ENCODE results near the gene COL27A1.

Gene COL27A1

DNA sequence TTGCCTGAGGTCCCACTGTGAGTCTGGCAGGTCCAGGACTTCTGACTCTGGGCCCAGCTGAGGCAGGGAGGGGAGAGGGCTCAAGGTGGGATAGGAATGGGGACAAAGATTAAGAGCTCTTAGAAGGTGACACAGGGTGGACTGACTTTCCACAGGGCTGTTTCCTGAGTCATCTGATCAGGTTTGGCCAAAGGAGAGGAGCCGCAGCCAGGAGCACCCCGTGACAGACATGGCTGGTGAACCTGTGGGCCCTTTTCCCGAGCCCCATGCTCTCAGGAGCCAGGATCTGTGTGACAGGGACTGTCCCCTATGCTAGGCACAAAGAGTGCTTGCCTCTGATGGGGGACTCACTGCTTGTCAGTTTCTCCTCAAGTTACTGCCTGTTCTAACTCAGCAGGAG lies 37.8 kb downstream of the COL27A1 start:
- no peak for TF ChIP-seq ZFX (IDR thresholded peaks at IDR 0.05)
- TF ChIP-seq, protein P1, sequence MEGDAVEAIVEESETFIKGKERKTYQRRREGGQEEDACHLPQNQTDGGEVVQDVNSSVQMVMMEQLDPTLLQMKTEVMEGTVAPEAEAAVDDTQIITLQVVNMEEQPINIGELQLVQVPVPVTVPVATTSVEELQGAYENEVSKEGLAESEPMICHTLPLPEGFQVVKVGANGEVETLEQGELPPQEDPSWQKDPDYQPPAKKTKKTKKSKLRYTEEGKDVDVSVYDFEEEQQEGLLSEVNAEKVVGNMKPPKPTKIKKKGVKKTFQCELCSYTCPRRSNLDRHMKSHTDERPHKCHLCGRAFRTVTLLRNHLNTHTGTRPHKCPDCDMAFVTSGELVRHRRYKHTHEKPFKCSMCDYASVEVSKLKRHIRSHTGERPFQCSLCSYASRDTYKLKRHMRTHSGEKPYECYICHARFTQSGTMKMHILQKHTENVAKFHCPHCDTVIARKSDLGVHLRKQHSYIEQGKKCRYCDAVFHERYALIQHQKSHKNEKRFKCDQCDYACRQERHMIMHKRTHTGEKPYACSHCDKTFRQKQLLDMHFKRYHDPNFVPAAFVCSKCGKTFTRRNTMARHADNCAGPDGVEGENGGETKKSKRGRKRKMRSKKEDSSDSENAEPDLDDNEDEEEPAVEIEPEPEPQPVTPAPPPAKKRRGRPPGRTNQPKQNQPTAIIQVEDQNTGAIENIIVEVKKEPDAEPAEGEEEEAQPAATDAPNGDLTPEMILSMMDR (conservative IDR thresholded peaks at IDR 0.05): no peak
- H3K27ac ChIP-seq: no peak overlapping the region

DNA sequence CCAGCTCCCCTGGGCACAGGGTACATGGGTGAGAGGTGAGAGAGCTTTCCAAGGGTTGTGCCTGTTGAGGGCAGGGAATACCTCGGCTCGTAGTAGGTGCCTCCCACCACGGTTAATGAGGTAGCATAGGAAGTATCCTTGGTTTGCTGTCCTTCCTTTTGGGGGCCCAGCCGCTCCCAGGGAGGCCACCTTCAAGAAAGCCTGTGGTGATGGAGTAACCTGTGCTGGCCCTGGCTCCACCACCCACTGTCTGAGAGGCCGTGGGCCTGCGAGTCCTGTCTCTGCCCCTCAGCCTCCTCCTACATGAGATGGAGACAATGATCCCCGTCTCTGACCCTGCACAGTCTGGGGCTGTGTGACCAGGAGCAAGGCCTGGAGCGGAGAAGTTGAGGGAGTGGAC lies 40.8 kb downstream of the COL27A1 start:
- H3K27ac ChIP-seq: no peak overlapping the region
- TF ChIP-seq ZFX (IDR thresholded peaks at IDR 0.05): no peak
- TF ChIP-seq, protein P1 (conservative IDR thresholded peaks at IDR 0.05): no peak

DNA sequence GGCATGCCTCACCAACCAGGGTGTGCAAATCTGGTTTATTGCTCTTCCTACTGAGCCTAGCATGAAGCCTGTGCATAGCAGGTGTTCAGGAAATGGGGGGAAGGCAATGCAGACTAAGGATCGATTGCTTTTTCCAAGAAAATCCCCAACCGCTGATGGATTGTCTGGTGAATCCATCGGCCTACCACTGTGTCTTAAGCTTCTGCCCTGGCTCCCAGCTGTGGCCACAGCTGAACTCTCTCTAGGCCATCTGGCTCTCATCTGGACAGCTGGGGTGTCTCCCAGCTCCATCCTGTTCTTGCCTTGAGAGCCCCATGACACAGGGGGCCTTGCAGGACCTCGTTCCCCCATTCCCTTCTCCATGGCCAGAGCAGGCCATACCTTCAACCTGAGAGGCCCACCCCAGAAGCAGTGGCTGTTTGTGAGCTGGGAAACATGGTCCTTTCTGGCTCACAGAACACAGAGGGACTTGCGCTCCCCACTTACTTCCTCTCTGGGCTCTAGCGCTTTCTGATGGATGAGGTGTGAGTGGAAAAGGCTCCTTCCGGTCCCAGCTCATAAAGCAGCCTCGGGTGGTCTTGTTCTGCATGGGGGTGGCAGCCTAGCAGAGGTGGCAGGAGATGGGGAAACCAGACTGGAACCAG lies 41.8 kb downstream of the COL27A1 start:
- H3K27ac ChIP-seq: no peak overlapping the region
- no peak for TF ChIP-seq ZFX (IDR thresholded peaks at IDR 0.05)
- TF ChIP-seq, protein P1 (conservative IDR thresholded peaks at IDR 0.05): no peak

DNA sequence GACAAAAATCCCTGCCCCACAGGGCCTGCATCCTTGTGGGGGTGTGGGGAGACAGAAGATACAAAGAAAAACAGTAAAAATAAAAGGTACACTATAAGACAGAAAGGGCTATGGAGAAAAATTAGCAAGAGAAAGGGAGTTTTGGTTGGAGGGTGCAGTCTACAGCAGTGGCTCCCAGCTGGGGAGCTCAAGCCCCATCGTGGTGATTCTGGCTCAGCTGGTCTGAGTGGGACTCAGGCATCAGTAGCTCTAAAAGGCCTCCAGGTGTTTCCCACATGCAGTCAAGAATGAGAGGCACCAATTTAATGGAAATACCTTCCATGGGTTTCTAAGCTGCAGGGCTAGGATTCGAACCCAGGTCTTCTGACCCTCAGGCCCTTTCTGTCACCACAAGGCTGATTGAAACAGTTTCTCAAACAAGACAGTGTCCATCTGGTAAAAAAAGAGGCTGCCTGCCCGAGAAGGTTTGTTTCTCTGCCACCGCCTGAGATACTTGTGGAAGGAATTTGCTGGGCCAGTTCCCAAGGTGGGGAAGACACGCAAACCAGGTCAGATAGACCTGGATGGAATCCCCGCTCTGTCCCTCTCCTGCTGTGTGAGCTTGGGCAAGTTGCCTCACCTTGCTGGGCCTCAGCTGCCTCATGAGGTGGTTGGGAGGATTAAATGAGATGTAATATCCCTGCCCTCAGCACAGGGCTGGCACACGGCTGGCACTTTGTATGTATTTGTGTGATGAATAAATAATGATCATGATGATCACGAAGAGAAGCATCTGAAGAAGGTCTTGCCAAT lies 43.1 kb downstream of the COL27A1 start:
- H3K27ac ChIP-seq: no peak overlapping the region
- TF ChIP-seq, protein P1 (conservative IDR thresholded peaks at IDR 0.05): no peak
- TF ChIP-seq ZFX (IDR thresholded peaks at IDR 0.05): no peak

DNA sequence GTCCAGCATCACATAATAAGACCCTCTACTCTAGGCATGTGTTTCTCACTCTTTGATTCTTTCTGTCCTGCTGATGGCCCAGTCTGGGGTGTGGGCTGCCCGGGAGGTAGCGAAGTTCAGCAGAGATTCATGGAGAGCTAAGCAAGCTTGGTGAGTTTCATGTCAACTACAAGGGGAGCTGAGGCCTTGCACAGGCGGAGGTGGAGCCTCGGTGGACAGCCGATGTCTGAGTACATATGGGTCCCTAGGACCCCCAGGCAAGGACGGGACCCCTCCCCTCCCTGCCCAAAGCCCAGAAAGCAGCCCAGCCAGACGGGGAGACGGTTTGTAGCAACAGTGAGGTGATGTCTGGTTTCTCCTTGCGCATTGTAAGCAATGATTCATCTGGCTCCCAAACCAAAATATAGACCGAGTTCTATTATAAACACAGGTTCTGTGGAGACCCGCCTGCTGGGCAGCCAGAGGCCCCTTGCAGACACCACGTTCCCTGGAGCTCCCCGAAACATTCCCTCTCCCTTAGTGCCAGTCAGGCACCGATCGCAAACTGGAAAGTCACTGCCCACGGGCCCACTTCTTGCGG lies 45.5 kb downstream of the COL27A1 start:
- TF ChIP-seq, protein P1 (conservative IDR thresholded peaks at IDR 0.05): no peak
- no peak for TF ChIP-seq ZFX (IDR thresholded peaks at IDR 0.05)

DNA sequence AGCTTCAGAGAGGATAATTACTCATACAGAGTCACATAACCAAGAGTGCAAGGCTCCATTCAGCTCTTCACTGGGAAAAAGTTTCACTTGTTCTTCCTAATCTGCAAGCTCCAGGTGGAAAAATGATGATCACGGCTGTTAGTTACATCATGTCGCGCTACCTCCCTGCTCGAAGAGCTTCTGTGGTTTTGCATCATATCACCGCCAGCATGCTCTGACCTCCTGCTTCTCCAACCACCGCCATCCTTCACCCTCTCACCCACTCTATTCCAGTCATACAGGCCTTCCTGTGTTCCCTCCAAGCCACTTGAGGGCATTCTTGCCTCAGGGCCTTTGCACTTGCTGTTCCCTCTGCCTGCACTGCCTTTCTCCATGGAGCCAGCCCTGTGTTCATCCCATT lies 47.1 kb downstream of the COL27A1 start:
- H3K27ac ChIP-seq: no peak overlapping the region
- TF ChIP-seq ZFX (IDR thresholded peaks at IDR 0.05): no peak
- TF ChIP-seq, protein P1 (conservative IDR thresholded peaks at IDR 0.05): no peak

More for the DNA sequence above, 45.5 kb downstream of the COL27A1 start:
- no peak overlapping the region for H3K27ac ChIP-seq

DNA sequence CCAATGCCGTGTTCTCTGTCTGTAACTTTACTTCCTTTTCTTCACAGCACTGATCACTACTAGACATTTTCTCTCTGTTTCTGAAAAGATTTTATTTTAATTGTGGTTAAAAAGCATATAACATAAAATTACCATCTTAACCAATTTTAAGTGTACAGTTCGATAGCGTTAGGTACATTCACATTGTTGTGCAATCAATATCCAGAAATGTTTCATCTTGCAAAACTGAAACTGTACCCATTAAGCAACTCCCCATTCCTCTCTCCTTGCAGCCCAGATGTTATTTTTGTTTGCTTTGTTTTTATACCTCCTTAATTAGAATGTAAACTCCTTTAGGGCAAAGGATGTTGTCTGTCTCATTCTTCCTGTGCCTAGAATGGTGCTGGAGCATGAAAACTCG lies 47.5 kb downstream of the COL27A1 start:
- TF ChIP-seq, protein P1 (conservative IDR thresholded peaks at IDR 0.05): no peak
- no peak for TF ChIP-seq ZFX (IDR thresholded peaks at IDR 0.05)
- H3K27ac ChIP-seq: no peak overlapping the region

Measured in C4-2B (cell line).